NCI-H2196 treated with DMSO at 0.1 percent for 48 hours (cell line): Measurements from ENCODE around the gene DIP2C.
"Not testable (repeated sequence)": the region's sequence is repeated elsewhere in the genome, so short reads cannot be mapped to it uniquely, and the experiment has no call there.

Experiments used
- DNase-seq: peaks from one replicate; lab custom pipeline; 2025; ENCODE audit not compliant: unreplicated experiment; lab: John Stamatoyannopoulos, UW

DIP2C gene

DNA sequence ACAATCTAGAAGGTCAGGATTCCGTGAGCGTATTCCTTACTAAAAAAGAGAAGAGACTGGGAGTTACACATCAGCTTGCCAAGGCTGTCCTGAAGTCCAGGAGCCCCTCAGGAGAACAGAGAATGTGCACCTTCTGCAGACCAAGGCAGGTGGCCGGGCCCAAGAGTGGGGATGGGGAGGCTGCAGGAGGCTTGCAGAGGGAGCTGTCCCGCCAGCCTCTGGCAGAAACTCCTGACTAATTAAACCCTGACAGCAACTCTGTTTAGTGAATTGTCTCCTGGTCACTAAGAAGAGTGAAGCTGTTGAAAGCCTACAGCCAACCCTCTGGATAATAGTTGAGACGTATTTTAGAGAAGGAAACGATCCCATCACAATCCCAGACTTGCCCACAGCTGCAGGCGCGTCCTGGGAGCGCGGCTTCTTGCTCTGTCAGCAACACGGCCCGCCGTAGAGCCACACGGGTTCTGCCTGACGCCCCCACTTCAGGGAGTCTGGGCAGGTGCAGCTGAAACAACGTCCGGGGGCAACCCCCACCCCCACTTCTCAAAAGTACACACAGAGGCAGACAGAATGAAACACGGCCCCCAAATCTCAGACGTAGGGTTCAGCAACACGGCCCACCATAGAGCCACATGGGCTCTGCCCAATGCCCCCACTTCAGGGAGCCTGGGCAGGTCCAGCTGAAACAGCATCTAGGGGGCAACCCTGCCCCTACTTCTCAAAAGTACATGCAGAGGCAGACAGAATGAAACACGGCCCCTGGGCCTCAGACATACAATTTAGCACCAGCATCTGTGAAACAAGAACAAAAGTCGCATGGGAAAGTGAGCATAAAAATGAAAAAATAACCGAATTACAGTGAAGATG lies 45.2 kb downstream of the DIP2C start:
- no peak for DNase-seq

GRCh38 chr10:642186-642890 lies 47.1 kb downstream of the DIP2C start:
- no peak for DNase-seq

DNA sequence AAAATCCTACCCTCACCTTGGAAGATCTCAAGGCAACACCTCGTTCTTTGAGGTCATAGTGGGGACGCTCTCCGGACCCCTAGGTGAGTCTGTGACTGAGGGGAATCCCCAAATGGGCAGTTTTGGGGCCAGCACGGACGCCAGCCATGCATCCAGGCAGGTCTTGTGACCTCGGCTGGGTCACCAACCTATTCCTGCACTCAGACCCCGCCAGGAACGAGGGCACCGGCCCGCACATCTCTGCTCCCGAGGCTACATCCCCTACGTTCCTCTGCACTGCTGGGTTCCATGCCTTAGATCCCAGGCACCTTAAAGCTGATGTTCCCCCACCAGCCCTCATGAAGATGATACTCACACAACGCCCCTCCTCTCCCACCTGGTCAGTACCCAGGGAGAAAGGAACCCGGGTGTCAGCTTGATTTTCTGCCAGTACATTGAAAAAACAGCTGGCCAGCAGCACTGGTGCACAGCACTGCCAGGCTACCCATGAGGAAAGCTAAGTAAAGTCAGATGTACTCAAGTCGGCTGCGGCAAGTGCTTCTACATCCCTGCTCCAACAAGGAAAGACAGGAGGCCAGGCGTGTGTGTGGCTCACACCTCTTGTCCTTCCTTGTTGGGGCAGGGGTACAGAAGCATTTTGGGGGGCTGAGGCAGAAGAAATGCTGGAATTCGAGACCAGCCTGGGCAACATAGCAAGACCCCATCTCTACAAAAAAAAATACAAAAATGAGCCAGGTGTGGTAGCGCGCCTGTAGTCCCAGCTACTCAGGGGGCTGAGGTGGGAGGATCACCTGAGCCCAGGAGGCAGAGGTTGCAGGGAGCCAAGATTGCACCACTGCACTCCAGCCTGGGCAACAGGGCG lies 48.1 kb downstream of the DIP2C start:
- no peak for DNase-seq

DNA sequence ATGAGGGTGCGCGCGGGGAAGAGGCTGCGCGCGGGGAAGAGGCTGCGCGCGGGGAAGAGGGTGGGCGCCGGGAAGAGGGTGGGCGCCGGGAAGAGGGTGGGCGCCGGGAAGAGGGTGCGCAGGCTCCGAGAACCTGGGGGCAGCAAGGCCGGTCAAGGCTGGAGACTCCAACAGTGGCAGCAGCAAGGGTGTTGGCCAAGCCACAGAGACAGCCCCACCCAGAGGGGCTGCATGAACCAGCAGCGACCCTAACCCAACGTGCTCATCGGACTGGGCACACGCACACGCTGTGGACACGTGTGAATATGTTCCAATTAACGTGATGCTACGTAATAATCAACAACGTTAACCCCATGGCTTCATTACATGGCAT lies 48.8 kb downstream of the DIP2C start:
- no peak for DNase-seq

DNA sequence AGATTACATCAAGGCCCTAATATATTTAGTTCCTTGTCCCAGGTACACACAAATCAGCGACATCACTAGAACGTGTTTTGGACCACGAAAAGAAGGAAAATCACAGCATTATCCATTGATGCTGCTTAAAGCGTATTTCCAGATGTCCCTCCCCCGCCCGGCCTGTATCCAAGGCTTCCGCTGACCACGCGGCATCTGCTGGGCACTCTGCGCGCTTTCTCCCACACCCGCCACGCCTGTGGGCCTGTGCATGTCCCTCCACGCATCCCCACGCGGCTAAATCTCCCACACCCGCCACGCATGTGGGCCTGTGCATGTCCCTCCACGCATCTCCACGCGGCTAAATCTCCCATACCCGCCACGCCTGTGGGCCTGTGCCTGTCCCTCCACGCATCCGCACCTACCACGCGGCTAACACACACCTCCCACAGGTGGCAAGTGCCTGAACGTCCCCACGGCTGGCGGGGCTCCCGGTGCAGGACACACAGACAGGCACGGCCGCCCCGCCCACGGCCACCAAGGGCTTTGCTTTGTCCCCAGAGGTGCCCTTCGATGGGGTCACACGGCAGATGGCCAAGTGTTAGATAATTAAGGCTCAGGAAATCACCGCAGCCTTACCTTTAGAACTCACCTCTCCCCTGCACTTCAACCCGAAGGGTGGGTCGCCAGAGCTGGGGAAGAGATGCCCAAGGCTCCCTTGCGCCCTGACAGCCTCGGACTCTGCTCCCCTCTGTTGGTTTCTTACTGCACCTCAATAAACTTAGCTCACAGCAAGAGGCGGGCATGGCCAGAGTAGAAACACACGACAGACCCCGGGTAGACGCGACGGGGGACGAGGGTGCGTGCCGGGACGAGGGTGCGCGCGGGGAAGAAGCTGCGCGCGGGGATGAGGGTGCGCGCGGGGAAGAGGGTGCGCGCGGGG lies 49.5 kb downstream of the DIP2C start:
- DNase-seq = no peak

- no peak for DNase-seq
Measured at GRCh38 chr10:639001-639750, 50.3 kb downstream of the DIP2C start.

DNA sequence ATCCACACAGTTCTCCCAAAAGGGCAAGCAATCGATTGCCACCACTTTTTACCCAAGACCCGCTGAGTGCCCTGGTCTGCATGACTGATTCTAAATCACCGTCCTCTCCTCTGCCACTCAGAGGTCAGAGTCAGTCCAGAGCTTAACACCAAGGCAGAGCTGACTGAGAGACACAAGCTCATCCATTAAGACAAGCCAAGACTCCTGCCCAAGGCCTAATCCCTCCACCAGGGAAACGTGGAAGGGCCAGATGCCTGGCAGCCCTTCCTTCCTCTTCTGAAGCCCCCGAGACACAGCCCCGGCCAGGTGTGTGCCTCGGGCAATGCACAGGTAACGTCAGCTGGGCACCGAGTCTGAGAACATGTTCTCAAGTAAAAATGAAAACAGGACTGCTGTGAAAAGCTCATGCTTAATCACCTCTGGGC lies 51.7 kb downstream of the DIP2C start:
- no peak for DNase-seq

DNA sequence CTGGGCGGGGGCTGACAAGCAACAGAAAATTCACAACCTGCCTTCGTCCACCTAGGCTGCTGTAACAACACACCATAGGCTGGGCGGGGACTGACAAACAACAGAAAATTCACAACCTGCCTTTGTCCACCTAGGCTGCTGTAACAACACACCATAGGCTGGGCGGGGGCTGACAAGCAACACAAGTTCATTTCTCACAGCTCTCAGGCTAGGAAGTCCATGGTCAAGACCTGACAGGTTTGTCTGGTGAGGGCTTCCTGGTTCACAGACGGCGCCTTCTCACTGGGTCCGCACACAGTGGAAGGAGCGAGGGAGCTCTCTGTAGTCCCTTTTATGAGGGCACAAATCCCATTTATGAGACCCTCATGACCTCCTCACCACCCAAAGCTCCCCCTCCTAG lies 52.2 kb downstream of the DIP2C start:
- no peak for DNase-seq

- DNase-seq = no peak
Measured at GRCh38 chr10:636769-637168, 52.7 kb downstream of the DIP2C start.

DNA sequence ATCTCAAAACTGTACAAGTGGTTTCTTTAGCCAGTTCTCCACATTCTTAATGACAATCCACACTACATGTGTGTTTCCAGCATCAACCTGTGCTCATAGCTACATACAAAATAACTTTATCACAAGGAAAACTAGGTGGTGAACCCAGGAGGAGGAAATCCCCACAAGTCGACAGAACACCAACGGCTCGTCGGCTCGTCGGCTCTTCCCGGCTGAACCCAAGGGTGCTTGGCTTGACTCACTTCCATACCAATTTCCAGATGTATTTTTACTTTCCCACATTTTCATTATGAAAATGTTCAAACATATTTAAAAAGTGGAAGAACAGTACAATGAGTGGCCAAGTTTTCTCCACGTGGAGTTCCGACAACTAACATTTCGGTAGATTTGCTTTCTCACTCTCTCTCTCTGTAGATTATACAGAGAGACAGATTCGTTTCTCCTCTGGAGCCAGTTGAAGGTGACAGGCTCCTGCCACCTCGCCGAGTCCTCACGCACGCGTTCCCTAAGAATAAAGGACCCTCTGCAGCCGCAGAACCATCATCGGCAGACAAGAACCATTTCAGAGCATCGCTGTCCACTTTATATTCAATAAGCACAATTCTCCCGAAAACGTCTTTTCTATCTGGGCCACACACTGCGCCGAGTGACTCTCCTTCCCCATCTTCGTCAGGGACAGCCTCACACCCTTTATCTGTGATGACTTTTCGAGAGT lies 53.3 kb downstream of the DIP2C start:
- DNase-seq = no peak

DNA sequence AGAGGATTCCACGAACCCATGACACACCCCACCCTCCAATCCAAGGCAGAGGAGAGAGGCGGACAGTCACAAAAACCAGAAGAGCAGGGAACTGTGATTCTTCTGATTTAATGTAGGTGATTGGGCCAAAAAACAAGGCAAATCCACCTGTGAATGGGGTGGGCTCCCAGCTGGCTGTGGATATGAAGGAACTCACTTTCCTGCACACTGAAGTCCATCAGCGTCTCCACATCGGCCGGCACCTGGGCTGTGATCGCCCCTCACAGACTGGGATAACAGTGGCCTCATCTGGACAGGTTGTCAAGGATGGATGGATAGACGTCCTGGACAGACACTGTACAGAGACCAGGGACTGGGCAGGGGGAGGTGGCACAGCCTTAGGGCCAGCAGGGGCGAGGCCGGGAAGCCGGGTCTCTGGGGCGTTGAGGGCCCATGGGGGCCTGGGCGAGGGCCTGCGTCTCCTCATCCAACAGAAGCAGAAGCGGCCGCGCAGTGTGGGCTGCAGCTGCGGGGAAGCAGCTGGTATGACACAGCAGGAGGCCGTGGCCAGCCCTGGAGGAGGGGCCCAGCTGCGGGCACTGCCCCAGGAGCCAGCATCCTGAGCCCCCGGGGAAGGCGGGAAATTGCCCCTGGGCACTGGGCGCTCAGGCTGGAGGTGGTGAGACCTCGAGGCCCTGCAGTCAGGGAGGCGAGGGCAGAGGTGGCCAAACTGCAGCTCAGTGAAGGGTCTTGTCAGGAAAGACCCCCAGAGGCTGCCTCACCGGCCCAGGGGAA lies 54.2 kb downstream of the DIP2C start:
- no peak for DNase-seq

GRCh38 chr10:634256-634655 lies 55.2 kb downstream of the DIP2C start:
- DNase-seq = no peak

DNA sequence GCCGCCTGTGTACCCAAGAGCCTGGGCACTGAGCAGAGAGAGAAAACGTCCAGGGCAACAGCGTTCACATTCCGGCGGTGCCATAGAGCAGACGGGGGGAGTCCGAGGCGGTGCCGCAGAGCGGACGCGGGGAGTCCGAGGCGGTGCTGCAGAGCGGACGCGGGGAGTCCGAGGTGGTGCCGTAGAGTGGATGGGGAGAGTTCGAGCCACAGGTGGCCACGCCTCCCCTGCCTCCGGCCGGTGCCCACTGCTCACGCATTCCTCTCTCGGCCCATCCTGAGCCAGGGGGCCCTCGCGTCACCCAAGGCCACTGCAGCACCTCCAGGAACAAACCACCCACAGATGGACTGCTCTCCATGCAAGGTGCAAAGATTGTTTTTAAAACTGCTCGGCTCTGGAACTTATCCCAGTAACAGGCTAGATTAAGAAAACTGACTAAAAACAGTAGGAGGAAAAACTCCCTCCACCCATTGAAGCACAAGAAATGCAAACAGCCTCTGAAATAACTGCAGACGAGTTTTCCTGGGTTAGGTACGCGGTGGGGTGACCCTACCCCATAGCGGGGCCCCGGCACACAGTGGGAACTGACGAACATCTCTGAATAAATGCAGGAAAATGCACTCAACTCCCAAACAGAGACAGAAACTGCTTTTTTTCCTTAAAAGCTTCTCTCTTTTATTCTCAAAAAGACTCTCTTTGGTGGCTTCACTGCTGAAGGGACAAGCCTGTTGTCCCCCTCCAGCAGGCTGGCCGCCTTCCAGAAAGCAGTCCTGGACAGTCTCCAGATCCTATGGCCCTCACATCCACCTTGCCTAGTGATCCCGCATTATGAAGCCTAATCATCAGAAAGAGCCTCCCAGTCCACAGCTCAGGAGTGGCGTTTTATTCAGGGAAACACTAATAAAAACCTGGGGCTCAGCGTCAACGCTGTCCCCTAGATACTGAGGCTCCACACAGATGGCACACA lies 55.9 kb downstream of the DIP2C start:
- no peak for DNase-seq

- DNase-seq = not testable (repeated sequence)
Measured at GRCh38 chr10:632807-633177, 56.7 kb downstream of the DIP2C start.

GRCh38 chr10:632155-632806 lies 57.2 kb downstream of the DIP2C start:
- DNase-seq = not testable (repeated sequence)

GRCh38 chr10:631266-631665 lies 58.2 kb downstream of the DIP2C start:
- DNase-seq = no peak

- DNase-seq = no peak
Measured at GRCh38 chr10:630581-631073, 58.8 kb downstream of the DIP2C start.
